Measurements from ENCODE around the gene CEBPG. TPM values are rescaled to one million over a fixed set of nuclear protein-coding genes. Genes with fewer than 3 reads are reported as not detected.

The CEBPG gene
- polyA plus RNA-seq, 6 donors from 2014 or later: 7.1 to 12.0 (median 9.9) TPM

- Mint-ChIP-seq H3K4me3 (no peak overlapping the region), H3K36me3 (no peaks in the 10 kb centered on the region), H3K4me1 (no peaks in the 10 kb centered on the region), H3K27me3 (no peaks in the 10 kb centered on the region), H3K9me3 (no peaks in the 10 kb centered on the region), H3K27ac (peak overlapping the region in 1 of 6 donors; percentile 67)
- ATAC-seq (ENCODE audit: low read depth in 2 of 2) (no peak), DNase-seq (no peak)
Observed at GRCh38 chr19:33404506-33405253, 31.2 kb downstream of the CEBPG start.

- no peak overlapping the region for H3K4me3 Mint-ChIP-seq
Observed at GRCh38 chr19:33405254-33405552, 31.7 kb downstream of the CEBPG start.

GRCh38 chr19:33405553-33406461 is 32.3 kb downstream of the CEBPG start:
- Mint-ChIP-seq H3K27ac (peak overlapping the region in 1 of 6 donors; percentile 78), H3K4me3 (no peak overlapping the region), H3K27me3 (no peaks in the 10 kb centered on the region), H3K4me1 (no peaks in the 10 kb centered on the region), H3K36me3 (no peaks in the 10 kb centered on the region), H3K9me3 (no peaks in the 10 kb centered on the region)
- DNase-seq (no peak), ATAC-seq (ENCODE audit: low read depth in 2 of 2) (no peak)

More at GRCh38 chr19:33405254-33405552, 31.7 kb downstream of the CEBPG start:
- Mint-ChIP-seq H3K9me3 (no peaks in the 10 kb centered on the region), H3K27me3 (no peaks in the 10 kb centered on the region), H3K4me1 (no peaks in the 10 kb centered on the region), H3K36me3 (no peaks in the 10 kb centered on the region), H3K27ac (no peak overlapping the region)
- no peak for DNase-seq
- no peak for ATAC-seq (ENCODE audit: low read depth in 2 of 2)

GRCh38 chr19:33406521-33407139 is 33.1 kb downstream of the CEBPG start:
- Mint-ChIP-seq H3K4me1 (no peaks in the 10 kb centered on the region), H3K9me3 (no peaks in the 10 kb centered on the region), H3K4me3 (no peak overlapping the region), H3K36me3 (no peaks in the 10 kb centered on the region), H3K27me3 (no peaks in the 10 kb centered on the region), H3K27ac (no peak overlapping the region)
- DNase-seq (peak; percentile 57), ATAC-seq (ENCODE audit: low read depth in 2 of 2) (peak; percentile 58 to 76)

GRCh38 chr19:33407140-33407551 is 33.6 kb downstream of the CEBPG start:
- DNase-seq: peak; percentile 8
- Mint-ChIP-seq H3K4me3 (no peak overlapping the region), H3K27me3 (no peaks in the 10 kb centered on the region), H3K27ac (no peak overlapping the region), H3K36me3 (no peaks in the 10 kb centered on the region), H3K4me1 (no peaks in the 10 kb centered on the region), H3K9me3 (no peaks in the 10 kb centered on the region)
- ATAC-seq (ENCODE audit: low read depth in 2 of 2): peak in 1 of 2 donors; percentile 21

- Mint-ChIP-seq H3K36me3 (no peaks in the 10 kb centered on the region), H3K4me1 (peaks cover 0 to 3% (median 0%) of the 10 kb centered on the region in 3 donors), H3K9me3 (no peaks in the 10 kb centered on the region), H3K4me3 (no peak overlapping the region), H3K27me3 (no peaks in the 10 kb centered on the region), H3K27ac (no peak overlapping the region)
- ATAC-seq (ENCODE audit: low read depth in 2 of 2) (no peak), DNase-seq (no peak)
Observed at GRCh38 chr19:33407716-33408115, 34.2 kb downstream of the CEBPG start.

GRCh38 chr19:33408116-33408515 is 34.6 kb downstream of the CEBPG start:
- Mint-ChIP-seq H3K36me3 (no peaks in the 10 kb centered on the region), H3K9me3 (no peaks in the 10 kb centered on the region), H3K4me3 (no peak overlapping the region), H3K4me1 (peaks cover 0 to 6% (median 0%) of the 10 kb centered on the region in 3 donors), H3K27ac (no peak overlapping the region), H3K27me3 (no peaks in the 10 kb centered on the region)
- no peak for DNase-seq
- no peak for ATAC-seq (ENCODE audit: low read depth in 2 of 2)

- H3K27me3 Mint-ChIP-seq: no peaks in the 10 kb centered on the region
- ATAC-seq (ENCODE audit: low read depth in 2 of 2) (no peak), DNase-seq (no peak)
- H3K9me3 Mint-ChIP-seq: no peaks in the 10 kb centered on the region
- peaks cover 0 to 6% (median 0%) of the 10 kb centered on the region in 3 donors for H3K4me1 Mint-ChIP-seq
- H3K4me3 Mint-ChIP-seq: no peak overlapping the region
- H3K27ac Mint-ChIP-seq: no peak overlapping the region
- no peaks in the 10 kb centered on the region for H3K36me3 Mint-ChIP-seq
Observed at GRCh38 chr19:33408538-33409434, 35.3 kb downstream of the CEBPG start.

GRCh38 chr19:33409906-33410685 is 36.6 kb downstream of the CEBPG start:
- Mint-ChIP-seq H3K4me1 (peaks cover 0 to 6% (median 0%) of the 10 kb centered on the region in 3 donors), H3K9me3 (no peaks in the 10 kb centered on the region), H3K27me3 (no peaks in the 10 kb centered on the region), H3K36me3 (no peaks in the 10 kb centered on the region), H3K27ac (no peak overlapping the region), H3K4me3 (no peak overlapping the region)
- DNase-seq (no peak), ATAC-seq (ENCODE audit: low read depth in 2 of 2) (no peak)

- Mint-ChIP-seq H3K27ac (no peak overlapping the region), H3K27me3 (no peaks in the 10 kb centered on the region), H3K4me1 (peaks cover 0 to 6% (median 0%) of the 10 kb centered on the region in 3 donors), H3K4me3 (peak overlapping the region in 1 of 8 donors; percentile 16), H3K9me3 (no peaks in the 10 kb centered on the region), H3K36me3 (no peaks in the 10 kb centered on the region)
- no peak for ATAC-seq (ENCODE audit: low read depth in 2 of 2)
- no peak for DNase-seq
Observed at GRCh38 chr19:33410915-33411401, 37.4 kb downstream of the CEBPG start.

GRCh38 chr19:33411621-33412180 is 38.2 kb downstream of the CEBPG start:
- ATAC-seq (ENCODE audit: low read depth in 2 of 2): no peak

More at GRCh38 chr19:33411621-33412180, 38.2 kb downstream of the CEBPG start:
- Mint-ChIP-seq H3K36me3 (no peaks in the 10 kb centered on the region), H3K4me1 (peaks cover 5 to 10% (median 6%) of the 10 kb centered on the region in 3 donors), H3K4me3 (no peak overlapping the region), H3K27me3 (no peaks in the 10 kb centered on the region), H3K27ac (no peak overlapping the region), H3K9me3 (no peaks in the 10 kb centered on the region)
- no peak for DNase-seq

Data from naive B cell (primary cell).